Rectal smooth muscle tissue (tissue), 1 donor: Measurements from ENCODE around the gene IQSEC1.

Experiments used
- H3K27ac ChIP-seq: one replicate; pipeline ENCODE4 v1.7.0; 2013; ENCODE audit warnings: low read depth, low read length, inconsistent platforms
- H3K27me3 ChIP-seq: one replicate; pipeline ENCODE4 v1.7.0; 2013; ENCODE audit warnings: low read length; ENCODE audit not compliant: control insufficient read depth, insufficient read depth
- H3K36me3 ChIP-seq: one replicate; pipeline ENCODE4 v1.7.0; 2013; ENCODE audit warnings: low read length; ENCODE audit not compliant: control insufficient read depth, insufficient read depth
- H3K4me1 ChIP-seq: one replicate; pipeline ENCODE4 v1.7.0; 2013; ENCODE audit warnings: low read length; ENCODE audit not compliant: control insufficient read depth, insufficient read depth
- H3K4me3 ChIP-seq: one replicate; pipeline ENCODE4 v1.7.0; 2013; ENCODE audit warnings: low read length
- H3K9ac ChIP-seq: one replicate; pipeline ENCODE4 v1.7.0; 2013; ENCODE audit warnings: low read length

Gene IQSEC1

GRCh38 chr3:12921736-12922135 is 151.5 kb downstream of the IQSEC1 start:
- H3K27ac ChIP-seq: no peak overlapping the region

GRCh38 chr3:12920967-12921366 is 152.3 kb downstream of the IQSEC1 start:
- Histone ChIP-seq H3K36me3 (peaks cover 43% of the 10 kb centered on the region), H3K9ac (no peak overlapping the region), H3K4me3 (no peak overlapping the region), H3K4me1 (no peaks in the 10 kb centered on the region), H3K27me3 (no peaks in the 10 kb centered on the region), H3K27ac (no peak overlapping the region)

More at GRCh38 chr3:12921736-12922135, 151.5 kb downstream of the IQSEC1 start:
- Histone ChIP-seq H3K4me3 (no peak overlapping the region), H3K36me3 (peaks cover 46% of the 10 kb centered on the region), H3K27me3 (no peaks in the 10 kb centered on the region), H3K4me1 (no peaks in the 10 kb centered on the region), H3K9ac (no peak overlapping the region)

- Histone ChIP-seq H3K27me3 (no peaks in the 10 kb centered on the region), H3K4me1 (no peaks in the 10 kb centered on the region), H3K27ac (no peak overlapping the region), H3K9ac (no peak overlapping the region), H3K4me3 (no peak overlapping the region), H3K36me3 (peaks cover 44% of the 10 kb centered on the region)
Observed at GRCh38 chr3:12919205-12919604, 154.0 kb downstream of the IQSEC1 start.

GRCh38 chr3:12918231-12918630 is 155.0 kb downstream of the IQSEC1 start:
- Histone ChIP-seq H3K27me3 (no peaks in the 10 kb centered on the region), H3K36me3 (peaks cover 36% of the 10 kb centered on the region), H3K27ac (no peak overlapping the region), H3K4me3 (no peak overlapping the region), H3K9ac (no peak overlapping the region), H3K4me1 (no peaks in the 10 kb centered on the region)

- Histone ChIP-seq H3K9ac (no peak overlapping the region), H3K27ac (no peak overlapping the region), H3K27me3 (no peaks in the 10 kb centered on the region), H3K4me3 (no peak overlapping the region), H3K4me1 (no peaks in the 10 kb centered on the region), H3K36me3 (peaks cover 36% of the 10 kb centered on the region)
Observed at GRCh38 chr3:12916159-12916558, 157.1 kb downstream of the IQSEC1 start.

GRCh38 chr3:12914088-12914487 is 159.1 kb downstream of the IQSEC1 start:
- Histone ChIP-seq H3K9ac (no peak overlapping the region), H3K27me3 (no peaks in the 10 kb centered on the region), H3K36me3 (peaks cover 41% of the 10 kb centered on the region), H3K4me1 (no peaks in the 10 kb centered on the region), H3K27ac (no peak overlapping the region), H3K4me3 (no peak overlapping the region)

- Histone ChIP-seq H3K27ac (no peak overlapping the region), H3K27me3 (no peaks in the 10 kb centered on the region), H3K4me1 (no peaks in the 10 kb centered on the region), H3K9ac (no peak overlapping the region), H3K4me3 (no peak overlapping the region), H3K36me3 (peaks cover 51% of the 10 kb centered on the region)
Observed at GRCh38 chr3:12911881-12912415, 161.3 kb downstream of the IQSEC1 start.

- H3K9ac ChIP-seq: no peak overlapping the region
- no peaks in the 10 kb centered on the region for H3K27me3 ChIP-seq
- no peak overlapping the region for H3K27ac ChIP-seq
- no peak overlapping the region for H3K4me3 ChIP-seq
- no peaks in the 10 kb centered on the region for H3K4me1 ChIP-seq
- peaks cover 58% of the 10 kb centered on the region for H3K36me3 ChIP-seq
Observed at GRCh38 chr3:12910356-12911099, 162.7 kb downstream of the IQSEC1 start.

GRCh38 chr3:12909710-12910109 is 163.5 kb downstream of the IQSEC1 start:
- H3K27me3 ChIP-seq: no peaks in the 10 kb centered on the region

GRCh38 chr3:12908859-12909258 is 164.4 kb downstream of the IQSEC1 start:
- peaks cover 52% of the 10 kb centered on the region for H3K36me3 ChIP-seq
- no peak overlapping the region for H3K27ac ChIP-seq
- H3K4me1 ChIP-seq: no peaks in the 10 kb centered on the region
- H3K27me3 ChIP-seq: no peaks in the 10 kb centered on the region
- no peak overlapping the region for H3K4me3 ChIP-seq
- H3K9ac ChIP-seq: no peak overlapping the region

More at GRCh38 chr3:12909710-12910109, 163.5 kb downstream of the IQSEC1 start:
- Histone ChIP-seq H3K27ac (no peak overlapping the region), H3K4me1 (no peaks in the 10 kb centered on the region), H3K9ac (no peak overlapping the region), H3K36me3 (peaks cover 57% of the 10 kb centered on the region), H3K4me3 (no peak overlapping the region)

- H3K27ac ChIP-seq: no peak overlapping the region
- H3K9ac ChIP-seq: no peak overlapping the region
- peaks cover 52% of the 10 kb centered on the region for H3K36me3 ChIP-seq
- H3K4me3 ChIP-seq: no peak overlapping the region
- no peaks in the 10 kb centered on the region for H3K27me3 ChIP-seq
- no peaks in the 10 kb centered on the region for H3K4me1 ChIP-seq
Observed at GRCh38 chr3:12908136-12908730, 165.0 kb downstream of the IQSEC1 start.

GRCh38 chr3:12907729-12908128 is 165.5 kb downstream of the IQSEC1 start:
- Histone ChIP-seq H3K4me3 (no peak overlapping the region), H3K27ac (no peak overlapping the region), H3K36me3 (peaks cover 47% of the 10 kb centered on the region), H3K4me1 (no peaks in the 10 kb centered on the region), H3K27me3 (no peaks in the 10 kb centered on the region), H3K9ac (no peak overlapping the region)
